Right renal pelvis (tissue), 4 donors: Measurements from ENCODE around the gene MMP14. TPM values are rescaled to one million over a fixed set of nuclear protein-coding genes. Genes with fewer than 3 reads are reported as not detected.
A peak's percentile ranks its signal among the peaks of the same experiment; 100 is the strongest.
"Not testable (repeated sequence)": the region's sequence is repeated elsewhere in the genome, so short reads cannot be mapped to it uniquely, and the experiment has no call there.

Source experiments
- DNase-seq, 4 donors: peaks; one replicate each; pipeline ENCODE4 v3.0.0-alpha.2; 2013; ENCODE audit warnings: low read depth in 4 of 4, low spot score in 3 of 4, missing footprints in 1 of 4
- polyA plus RNA-seq, 4 donors: library from polyadenylated mRNA; unstranded; fragments of 120-200 nt; gene quantifications; one replicate each; pipeline ENCODE4 v1.2.1, GENCODE V29; 2013; ENCODE audit not compliant: insufficient read length in 4 of 4

Gene MMP14
- polyA plus RNA-seq, 4 donors, result 147 to 172 (median 165) TPM

DNA sequence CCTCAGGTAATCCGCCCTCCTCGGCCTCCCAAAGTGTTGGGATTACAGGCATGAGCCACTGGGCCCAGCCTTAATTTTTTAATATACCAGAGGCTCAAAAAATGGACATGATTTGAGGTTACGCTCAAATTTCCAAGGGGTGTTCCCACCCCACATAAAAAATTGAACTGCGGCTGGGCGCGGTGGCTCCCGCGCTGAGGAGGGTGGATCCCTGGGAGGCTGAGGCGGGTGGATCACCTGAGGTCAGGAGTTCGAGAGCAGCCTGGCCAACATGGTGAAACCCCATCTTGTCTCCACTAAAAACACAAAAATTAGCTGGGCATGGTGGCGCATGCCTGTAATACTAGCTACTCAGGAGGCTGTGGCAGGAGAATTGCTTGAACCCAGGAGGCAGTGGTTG, 17.9 kb downstream of the MMP14 start:
- not testable (repeated sequence) for DNase-seq

DNA sequence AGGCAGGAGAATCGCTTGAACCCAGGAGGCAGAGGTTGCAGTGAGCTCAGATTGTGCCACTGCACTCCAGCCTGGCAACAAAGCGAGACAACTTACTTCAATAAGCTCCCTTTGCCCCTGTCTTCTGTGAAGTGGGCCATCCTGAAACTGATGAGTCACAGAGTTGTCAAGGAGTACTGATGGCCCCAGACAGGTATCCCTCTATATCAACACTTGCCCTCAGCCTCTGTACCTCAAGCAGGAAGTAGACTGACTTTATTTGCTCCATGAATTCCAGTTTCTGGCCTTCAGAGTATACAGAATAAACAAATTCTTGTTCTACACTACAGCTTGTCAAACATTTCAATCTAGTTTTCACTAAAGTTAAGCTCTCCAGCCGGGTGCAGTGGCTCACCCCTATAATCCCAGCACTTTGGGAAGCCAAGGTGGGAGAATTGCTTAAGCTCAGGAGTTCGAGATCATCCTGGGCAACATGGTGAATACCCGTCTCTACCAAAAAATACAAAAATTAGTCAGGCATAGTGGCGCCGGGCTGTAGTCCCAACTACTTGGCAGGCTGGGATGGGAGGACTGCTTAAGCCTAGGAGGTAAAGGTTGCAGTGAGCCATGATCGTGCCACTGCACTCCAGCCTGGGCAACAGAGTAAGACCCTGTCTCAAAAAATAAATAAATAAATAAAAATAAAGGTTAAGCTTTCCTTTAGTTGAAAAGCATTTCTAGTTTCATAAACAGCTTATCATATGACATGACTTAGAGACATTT, 18.8 kb downstream of the MMP14 start:
- no peak for DNase-seq

DNA sequence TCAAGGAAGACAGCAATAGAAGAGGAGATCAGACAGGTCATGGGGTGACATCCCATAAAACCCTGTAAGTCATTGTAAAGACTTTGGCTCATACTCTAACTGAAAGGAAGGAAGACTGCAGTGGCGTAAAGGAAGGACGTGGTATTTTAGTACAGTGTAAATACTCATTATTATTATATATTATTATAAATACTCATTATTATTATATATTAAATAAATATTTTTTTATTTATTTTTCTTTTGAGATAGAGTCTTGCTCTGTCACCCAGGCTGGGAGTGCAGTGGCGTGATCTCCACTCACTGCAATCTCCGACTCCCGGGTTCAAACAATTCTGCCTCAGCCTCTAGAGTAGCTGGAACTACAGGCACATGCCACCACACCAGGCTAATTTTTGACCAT, 20.0 kb downstream of the MMP14 start:
- DNase-seq, result no peak

DNA sequence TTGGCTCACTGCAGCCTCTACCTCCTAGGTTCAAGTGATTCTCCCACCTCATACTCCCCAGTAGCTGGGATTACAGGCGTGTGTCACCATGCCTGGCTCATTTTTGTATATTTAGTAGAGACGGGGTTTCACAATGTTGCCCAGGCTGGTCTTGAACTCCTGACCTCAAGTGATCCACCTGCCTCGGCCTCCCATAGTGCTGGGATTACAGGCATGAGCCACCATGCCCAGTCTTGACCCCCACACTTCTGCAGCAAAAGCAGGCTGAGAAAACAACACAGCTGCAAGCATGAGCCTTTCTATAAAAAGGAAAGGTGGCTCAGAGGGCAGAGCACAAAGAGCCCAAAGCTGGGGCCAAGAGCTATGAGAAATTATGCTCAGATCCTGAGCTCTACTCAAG, 24.0 kb downstream of the MMP14 start:
- not testable (repeated sequence) for DNase-seq

DNA sequence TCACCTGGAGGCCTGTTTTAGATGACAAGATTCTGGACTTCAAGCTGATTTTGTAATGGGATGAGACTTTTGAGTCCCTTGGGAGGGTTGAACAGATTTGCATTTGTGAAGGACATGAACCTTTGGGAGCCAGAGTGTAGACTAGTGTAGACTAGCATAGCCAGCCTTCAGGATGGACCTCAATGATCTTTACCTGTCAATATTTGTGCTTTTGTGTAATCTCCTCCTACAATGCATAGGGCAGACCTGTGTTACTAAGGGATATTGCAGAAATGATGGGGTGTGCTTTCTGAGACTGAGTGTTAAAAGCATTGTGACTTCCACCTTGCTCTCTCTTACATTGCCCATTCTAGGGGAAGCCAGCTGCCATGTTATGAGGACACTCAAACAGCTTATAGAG, 25.3 kb downstream of the MMP14 start:
- DNase-seq, result no peak

DNA sequence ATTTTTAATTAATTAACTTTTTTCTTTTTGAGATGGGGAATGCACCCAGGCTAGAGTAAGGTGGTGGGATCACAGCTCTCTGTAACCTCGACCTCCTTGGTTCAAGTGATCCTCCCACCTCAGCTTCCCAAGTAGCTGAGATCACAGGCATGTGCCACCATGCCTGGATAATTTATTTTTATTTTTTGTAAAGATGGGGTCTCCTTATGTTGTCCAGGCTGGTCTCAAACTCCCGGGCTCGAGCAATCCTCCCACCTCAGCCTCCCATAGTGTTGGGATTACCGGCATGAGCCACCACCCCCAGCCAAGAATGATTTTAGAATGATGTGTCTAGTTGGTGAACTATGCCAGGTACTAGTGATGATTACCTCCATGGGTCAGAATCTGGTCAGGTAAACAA, 28.6 kb downstream of the MMP14 start:
- DNase-seq, result no peak

DNA sequence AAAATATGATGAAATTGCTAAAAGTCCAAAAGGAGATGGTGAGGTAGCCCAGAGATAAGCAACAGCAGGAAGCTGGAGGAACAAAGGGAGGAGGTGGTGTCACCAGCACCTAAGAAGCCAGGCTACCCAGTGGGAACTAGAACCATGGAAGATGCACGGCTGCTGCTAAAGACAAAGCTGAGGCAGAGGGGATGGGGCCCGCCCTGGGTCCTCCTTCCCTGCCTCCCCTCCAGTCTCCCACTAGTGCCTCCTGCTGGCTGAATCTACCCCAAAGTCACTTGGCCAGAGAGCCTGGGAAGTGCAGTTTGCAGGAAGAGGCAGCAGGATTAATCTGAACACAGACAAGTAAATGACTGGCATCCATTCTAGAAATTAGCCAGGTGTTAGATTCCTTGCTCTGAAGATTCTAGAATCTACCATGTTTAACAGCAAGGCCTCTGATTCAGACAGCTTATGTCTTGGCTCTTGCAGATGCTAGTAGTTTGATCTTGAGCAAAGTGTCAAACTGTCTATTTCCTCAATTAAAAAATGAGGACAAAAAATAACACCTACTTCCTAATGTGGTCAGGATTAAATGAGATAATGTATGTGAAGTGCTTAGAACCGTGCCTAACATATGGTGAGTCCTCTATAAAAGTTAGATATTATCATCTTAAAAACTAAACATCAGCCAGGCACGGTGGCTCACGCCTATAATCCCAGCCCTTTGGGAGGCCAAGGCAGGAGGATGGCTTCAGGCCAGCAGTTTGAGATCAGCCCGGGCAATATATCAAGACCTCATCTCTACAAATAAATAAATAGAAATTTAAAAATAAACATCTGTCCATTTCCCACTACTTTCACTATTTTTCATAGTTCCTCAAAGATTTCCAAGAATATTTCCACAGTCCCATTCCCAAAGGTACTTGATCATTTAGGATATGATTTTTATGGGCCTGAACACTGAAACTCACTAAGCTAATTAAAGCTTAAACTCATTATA, 29.3 kb downstream of the MMP14 start:
- no peak for DNase-seq

DNA sequence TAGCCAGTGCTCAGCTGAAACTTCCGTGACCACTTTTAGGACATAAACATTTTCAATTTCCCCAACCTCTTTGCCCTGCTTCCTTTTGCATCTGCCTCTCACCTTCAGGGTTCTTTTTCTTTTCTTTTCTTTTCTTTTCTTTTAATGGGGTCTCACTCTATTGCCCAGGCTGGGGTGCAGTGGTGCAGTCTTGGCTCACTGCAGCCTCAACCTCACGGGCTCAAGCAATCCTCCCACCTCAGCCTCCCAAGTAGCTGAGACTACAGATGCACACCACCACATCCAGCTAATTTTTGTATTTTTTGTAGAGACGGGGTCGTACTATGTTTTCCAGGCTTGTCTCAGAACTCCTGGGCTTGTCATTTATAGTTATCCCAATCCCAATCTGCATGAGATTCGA, 30.5 kb downstream of the MMP14 start:
- no peak for DNase-seq

DNA sequence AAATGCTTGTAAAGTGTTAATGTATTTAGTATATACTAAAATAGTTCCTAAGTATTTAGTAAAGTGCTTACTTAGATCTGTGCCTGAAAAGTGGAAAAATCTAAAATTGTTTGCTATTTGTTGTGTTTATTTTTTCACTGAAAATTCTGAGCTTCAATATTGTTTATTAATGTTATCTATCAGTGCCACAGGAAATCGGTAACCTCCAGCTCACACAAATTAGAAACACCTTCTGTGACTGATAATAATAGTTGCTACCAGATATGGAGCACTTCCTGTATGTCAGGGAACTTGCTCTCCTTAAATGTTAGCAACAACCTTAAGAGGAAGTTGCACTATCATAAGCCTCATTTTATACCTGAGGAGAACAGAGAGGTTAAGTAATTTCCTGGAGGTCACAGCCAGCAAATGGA, 34.4 kb downstream of the MMP14 start:
- no peak for DNase-seq

DNA sequence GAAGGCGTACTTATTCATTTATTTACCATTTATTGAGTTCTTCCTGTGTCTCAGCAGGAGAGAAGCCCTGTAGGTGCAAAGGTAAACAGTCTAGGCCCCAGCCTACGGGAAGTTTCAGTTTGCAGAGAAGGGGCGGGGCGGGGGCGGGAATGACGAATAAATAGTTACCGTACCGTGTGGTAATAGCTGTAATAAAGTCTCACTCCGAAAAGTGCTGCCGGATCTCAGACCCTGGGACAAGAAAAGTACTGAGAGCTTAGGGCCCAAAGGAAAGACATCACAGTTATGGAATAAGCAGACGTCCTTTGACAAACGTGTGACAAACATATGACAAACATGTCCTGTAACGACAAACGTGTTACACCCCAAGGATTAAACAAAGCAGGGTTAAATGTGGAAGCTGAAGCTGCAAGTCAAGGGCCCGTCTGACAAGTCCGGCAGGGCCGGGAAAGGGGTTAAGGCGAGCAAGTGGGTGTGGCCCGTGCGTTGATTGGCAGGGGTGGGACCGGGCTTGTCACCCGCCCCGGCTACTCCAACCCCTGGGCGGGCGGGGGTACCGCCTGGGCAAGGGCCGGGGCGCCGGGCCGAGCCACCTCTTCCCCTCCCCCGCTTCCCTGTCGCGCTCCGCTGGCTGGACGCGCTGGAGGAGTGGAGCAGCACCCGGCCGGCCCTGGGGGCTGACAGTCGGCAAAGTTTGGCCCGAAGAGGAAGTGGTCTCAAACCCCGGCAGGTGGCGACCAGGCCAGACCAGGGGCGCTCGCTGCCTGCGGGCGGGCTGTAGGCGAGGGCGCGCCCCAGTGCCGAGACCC, 35.0 kb downstream of the MMP14 start, which contains the start of gene LRP10:
Gene LRP10 (plus strand): TSS at position 517 of the 809 bp plus-strand sequence. CDS start 564 bp downstream, outside the sequence.
- DNase-seq, result peak in 3 of 4 donors; percentile 82 to 86 (median 84)

DNA sequence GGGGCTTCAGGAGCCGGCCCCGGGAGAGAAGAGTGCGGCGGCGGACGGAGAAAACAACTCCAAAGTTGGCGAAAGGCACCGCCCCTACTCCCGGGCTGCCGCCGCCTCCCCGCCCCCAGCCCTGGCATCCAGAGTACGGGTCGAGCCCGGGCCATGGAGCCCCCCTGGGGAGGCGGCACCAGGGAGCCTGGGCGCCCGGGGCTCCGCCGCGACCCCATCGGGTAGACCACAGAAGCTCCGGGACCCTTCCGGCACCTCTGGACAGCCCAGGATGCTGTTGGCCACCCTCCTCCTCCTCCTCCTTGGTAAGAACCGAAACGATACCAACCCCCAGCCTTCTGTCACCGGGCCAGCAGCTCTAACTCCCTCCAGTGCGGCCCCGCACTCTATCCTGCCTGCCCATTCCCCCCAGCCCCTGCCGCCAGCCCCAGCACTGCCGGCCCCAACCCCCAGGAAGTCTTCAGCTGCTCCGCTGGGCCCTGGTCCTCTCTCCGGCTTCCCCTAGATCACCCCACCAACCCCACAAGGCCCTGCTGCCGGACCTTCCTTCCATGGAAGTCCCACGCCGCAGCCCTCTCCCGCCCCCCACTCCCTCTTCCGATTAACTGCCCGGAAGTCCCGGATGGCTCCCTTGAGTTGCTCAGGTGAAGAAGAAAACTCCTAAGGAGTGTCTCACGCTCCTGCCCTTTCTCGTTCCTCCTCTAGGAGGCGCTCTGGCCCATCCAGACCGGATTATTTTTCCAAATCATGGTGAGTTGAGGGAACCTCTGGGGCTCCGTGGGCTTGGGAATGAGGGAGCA, 35.8 kb downstream of the MMP14 start:
- DNase-seq, result peak; percentile 85 to 90 (median 86)

DNA sequence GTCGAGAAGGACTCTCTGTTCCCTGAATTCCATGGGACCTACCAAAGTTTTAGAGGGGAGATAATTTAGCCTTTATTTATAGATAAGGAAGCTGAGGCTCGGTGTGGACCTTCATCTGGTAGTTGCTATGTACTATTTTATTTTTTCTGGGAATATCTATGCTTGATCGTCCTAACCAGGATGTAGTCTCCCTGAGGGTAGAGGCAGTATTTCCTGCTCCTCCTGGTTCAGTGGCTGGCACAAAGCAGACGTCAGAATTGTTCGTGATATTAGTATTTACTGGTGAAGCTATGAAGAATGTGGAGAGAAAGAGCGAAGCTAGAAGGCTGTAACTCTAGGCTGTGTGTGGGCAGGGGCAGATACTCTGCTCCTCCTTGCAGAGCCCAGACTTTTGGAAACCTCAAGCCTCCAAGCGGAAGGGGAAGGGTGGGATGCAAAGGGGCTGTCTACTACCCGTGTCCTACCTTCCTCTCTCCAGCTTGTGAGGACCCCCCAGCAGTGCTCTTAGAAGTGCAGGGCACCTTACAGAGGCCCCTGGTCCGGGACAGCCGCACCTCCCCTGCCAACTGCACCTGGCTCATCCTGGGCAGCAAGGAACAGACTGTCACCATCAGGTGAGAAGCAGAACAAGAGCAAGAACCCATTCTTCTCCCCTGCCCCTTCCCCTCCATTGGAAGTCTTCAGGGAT, 36.6 kb downstream of the MMP14 start:
- no peak for DNase-seq

DNA sequence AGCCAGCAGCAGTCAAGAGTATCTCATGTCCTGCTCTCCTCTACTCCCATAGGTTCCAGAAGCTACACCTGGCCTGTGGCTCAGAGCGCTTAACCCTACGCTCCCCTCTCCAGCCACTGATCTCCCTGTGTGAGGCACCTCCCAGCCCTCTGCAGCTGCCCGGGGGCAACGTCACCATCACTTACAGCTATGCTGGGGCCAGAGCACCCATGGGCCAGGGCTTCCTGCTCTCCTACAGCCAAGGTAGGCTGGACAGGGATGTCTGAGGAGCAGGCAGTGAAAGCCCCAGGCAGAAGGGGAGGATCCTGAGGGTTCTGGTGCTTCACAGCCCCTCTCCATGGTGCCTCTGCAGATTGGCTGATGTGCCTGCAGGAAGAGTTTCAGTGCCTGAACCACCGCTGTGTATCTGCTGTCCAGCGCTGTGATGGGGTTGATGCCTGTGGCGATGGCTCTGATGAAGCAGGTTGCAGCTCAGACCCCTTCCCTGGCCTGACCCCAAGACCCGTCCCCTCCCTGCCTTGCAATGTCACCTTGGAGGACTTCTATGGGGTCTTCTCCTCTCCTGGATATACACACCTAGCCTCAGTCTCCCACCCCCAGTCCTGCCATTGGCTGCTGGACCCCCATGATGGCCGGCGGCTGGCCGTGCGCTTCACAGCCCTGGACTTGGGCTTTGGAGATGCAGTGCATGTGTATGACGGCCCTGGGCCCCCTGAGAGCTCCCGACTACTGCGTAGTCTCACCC, 38.8 kb downstream of the MMP14 start:
- DNase-seq, result no peak

DNA sequence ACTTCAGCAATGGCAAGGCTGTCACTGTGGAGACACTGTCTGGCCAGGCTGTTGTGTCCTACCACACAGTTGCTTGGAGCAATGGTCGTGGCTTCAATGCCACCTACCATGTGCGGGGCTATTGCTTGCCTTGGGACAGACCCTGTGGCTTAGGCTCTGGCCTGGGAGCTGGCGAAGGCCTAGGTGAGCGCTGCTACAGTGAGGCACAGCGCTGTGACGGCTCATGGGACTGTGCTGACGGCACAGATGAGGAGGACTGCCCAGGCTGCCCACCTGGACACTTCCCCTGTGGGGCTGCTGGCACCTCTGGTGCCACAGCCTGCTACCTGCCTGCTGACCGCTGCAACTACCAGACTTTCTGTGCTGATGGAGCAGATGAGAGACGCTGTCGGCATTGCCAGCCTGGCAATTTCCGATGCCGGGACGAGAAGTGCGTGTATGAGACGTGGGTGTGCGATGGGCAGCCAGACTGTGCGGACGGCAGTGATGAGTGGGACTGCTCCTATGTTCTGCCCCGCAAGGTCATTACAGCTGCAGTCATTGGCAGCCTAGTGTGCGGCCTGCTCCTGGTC, 39.4 kb downstream of the MMP14 start:
- no peak for DNase-seq

DNA sequence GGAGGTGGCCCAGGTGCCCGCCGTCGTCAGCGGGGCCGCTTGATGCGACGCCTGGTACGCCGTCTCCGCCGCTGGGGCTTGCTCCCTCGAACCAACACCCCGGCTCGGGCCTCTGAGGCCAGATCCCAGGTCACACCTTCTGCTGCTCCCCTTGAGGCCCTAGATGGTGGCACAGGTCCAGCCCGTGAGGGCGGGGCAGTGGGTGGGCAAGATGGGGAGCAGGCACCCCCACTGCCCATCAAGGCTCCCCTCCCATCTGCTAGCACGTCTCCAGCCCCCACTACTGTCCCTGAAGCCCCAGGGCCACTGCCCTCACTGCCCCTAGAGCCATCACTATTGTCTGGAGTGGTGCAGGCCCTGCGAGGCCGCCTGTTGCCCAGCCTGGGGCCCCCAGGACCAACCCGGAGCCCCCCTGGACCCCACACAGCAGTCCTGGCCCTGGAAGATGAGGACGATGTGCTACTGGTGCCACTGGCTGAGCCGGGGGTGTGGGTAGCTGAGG, 40.7 kb downstream of the MMP14 start:
- DNase-seq, result no peak

DNA sequence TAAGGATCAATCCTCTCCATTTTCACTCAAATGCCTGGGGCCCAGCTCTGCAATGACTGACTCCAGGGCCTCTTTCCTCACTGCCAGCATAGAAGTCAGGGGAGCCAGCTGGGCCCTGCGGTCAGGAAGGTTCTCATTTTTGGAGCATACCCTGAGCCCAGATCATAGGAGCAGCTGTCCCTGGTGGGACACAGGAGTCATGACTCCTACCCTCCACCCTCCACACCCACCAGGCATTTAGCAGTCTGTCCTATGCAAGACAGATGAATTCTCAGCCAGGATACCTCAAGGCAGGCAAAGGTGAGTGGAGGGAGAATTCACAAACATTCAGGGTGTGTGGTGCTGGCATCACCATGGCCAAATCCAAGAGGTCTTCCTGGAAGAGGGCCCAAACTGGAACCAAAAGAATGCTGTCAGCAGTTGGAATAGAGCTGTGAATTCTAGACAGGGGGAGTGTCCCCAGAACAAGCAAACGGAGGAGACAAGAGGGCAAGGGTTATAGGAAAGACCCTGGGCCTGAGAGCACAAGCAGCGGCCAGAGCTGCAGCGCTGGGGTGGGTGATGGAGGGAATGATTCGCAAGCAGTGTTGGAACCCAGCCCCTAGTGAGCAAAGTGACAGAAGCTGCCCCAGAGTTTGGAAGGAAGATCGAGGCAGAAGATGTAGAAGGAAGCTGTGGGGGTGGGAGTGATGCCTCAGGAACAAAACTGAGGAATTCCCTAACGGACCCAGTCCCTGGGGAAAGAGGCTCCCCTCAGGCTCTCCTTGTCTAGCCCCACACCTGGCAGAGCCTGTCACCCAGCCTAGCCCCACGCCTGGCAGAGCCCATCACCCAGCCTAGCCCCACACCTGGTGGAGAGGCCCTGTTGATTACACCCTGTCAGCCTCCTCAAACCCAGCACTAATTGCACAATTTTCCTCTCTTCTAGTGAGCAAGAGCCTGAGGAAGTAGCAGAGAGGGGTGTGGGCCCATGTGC, 42.2 kb downstream of the MMP14 start:
- DNase-seq, result no peak

DNA sequence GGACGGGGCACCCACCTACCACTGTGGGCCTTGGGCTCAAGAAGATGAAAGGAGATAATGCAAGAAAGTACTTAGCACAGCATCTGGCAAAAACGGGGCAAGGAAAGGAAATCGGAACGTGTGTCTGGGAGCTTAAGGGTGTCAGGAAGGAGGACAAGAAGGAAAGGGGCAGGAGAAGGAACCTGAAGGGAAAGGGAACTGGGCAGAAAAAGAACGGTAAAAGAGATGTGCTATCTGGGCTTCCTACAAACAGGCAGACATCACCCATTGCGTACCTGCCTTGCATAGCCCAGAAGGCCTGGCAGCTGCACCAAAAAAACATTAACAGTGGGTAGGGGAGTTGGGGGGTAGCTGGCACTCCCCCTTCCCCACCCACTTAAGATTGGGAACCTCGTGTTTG, 45.7 kb downstream of the MMP14 start:
- DNase-seq, result no peak
